CD4-positive, alpha-beta T cell treated with Interleukin-2 at 100 ng/mL for 4 hours (primary cell): ENCODE results near the gene SSUH2.
A peak's percentile ranks its signal among the peaks of the same experiment; 100 is the strongest.
"Not testable (repeated sequence)": the region's sequence is repeated elsewhere in the genome, so short reads cannot be mapped to it uniquely, and the experiment has no call there.

Source experiments
- DNase-seq: peaks from one replicate; pipeline ENCODE4 v3.0.0-alpha.2; 2020; ENCODE audit warnings: low spot score

Gene SSUH2

GRCh38 chr3:8658306-8659212, 14.0 kb upstream of the SSUH2 start:
- DNase-seq, result peak; percentile 8

- DNase-seq, result no peak
These were observed 13.3 kb upstream of the SSUH2 start for GRCh38 chr3:8657804-8658305.

- no peak for DNase-seq
These were observed 11.6 kb upstream of the SSUH2 start for GRCh38 chr3:8656240-8656639.

GRCh38 chr3:8655387-8655835, 10.8 kb upstream of the SSUH2 start:
- DNase-seq, result no peak

- not testable (repeated sequence) for DNase-seq
These were observed 10.2 kb upstream of the SSUH2 start for GRCh38 chr3:8654572-8655329.

- no peak for DNase-seq
These were observed 9.3 kb upstream of the SSUH2 start for GRCh38 chr3:8653800-8654408.

- DNase-seq, result no peak
These were observed 7.9 kb upstream of the SSUH2 start for GRCh38 chr3:8652324-8652987.

GRCh38 chr3:8651418-8652323, 7.1 kb upstream of the SSUH2 start:
- no peak for DNase-seq

- DNase-seq, result no peak
These were observed 6.2 kb upstream of the SSUH2 start for GRCh38 chr3:8650583-8651416.

- DNase-seq, result no peak
These were observed 5.2 kb upstream of the SSUH2 start for GRCh38 chr3:8649757-8650156.

GRCh38 chr3:8648909-8649741, 4.5 kb upstream of the SSUH2 start:
- DNase-seq, result no peak

GRCh38 chr3:8647137-8647985, 2.8 kb upstream of the SSUH2 start:
- DNase-seq, result no peak

GRCh38 chr3:8646313-8646938, 1.8 kb upstream of the SSUH2 start:
- DNase-seq, result no peak

GRCh38 chr3:8645712-8646111, 1.1 kb upstream of the SSUH2 start:
- no peak for DNase-seq

- no peak for DNase-seq
These were observed 769 bp downstream of the SSUH2 start for GRCh38 chr3:8643693-8644365.

GRCh38 chr3:8642001-8642400, 2.6 kb downstream of the SSUH2 start:
- no peak for DNase-seq

GRCh38 chr3:8641472-8641871, 3.1 kb downstream of the SSUH2 start:
- DNase-seq, result no peak
